Measurements from ENCODE around the gene CELF4.

CELF4 gene

DNA sequence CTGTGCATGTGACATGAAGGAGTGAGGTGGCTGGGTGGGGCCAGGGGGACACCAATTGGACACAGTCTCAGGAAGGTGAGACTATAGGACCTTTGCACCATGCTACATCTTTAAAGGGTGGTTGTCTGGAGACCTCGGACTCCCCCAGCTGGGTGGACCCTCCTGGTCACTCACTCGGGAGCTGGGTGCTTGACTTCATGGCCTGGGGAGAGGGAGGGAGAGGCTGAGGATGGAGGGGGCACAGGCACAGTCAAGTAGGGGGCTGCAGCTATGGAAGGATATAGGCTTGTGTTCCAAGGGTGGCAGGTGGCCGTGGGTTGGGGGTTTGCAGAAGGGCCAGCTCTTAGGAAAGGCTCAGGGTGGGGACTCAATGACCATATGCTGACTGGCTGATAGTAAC, 7.1 kb upstream of the CELF4 start:
- DNase-seq (ENCODE audit: low read depth), result no peak

GRCh38 chr18:37571266-37571665, 5.7 kb upstream of the CELF4 start:
- no peak for DNase-seq (ENCODE audit: low read depth)

DNA sequence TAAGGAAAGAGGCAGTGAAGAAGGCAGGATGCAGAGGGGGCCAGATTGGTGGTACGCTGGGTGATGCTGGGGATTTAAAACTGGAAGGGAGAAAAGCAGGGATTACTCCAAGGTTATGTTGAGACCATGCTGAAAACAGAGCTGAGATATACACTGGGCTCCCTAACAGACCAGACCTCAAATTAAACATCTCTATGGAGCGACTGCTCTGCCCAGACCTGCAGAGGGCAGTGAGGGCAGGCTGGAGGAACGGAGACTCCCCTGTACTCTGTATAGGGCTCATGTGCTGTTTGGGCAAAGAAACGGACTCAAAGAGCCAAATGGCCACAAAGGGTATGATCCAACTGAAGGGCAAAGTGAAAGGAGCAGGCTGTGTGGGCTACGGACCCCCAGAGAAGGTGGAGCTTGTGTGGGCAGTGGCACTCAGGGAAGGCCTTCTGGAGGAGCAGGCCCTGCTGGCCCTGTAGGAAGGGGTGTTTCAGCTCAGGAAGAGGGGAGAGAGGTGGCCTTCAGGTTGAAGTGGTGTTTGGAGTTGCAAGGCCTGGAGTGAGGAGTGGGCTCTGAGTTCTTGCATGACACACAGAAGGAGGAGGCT, 4.8 kb upstream of the CELF4 start:
- DNase-seq (ENCODE audit: low read depth), result no peak

- DNase-seq (ENCODE audit: low read depth), result no peak
Observed at GRCh38 chr18:37568671-37569070, 3.1 kb upstream of the CELF4 start.

DNA sequence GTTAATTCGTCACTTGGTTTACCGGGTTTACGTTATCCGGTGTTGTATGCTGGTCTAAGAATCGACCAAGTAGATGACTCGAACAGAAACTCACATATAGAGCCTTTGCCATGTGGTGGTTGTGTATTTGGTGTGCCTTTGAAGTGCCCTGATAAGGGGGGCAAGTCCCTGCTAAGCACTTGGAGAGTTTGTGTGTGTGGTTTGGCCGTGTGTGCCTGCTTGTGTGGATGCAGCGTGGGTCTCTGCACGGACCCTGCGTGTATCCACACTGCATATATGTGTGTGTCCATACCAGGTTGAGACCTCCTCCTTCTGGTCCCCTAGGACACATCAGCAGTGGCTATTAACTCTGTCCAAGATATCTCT, 2.4 kb upstream of the CELF4 start:
- no peak for DNase-seq (ENCODE audit: low read depth)

DNA sequence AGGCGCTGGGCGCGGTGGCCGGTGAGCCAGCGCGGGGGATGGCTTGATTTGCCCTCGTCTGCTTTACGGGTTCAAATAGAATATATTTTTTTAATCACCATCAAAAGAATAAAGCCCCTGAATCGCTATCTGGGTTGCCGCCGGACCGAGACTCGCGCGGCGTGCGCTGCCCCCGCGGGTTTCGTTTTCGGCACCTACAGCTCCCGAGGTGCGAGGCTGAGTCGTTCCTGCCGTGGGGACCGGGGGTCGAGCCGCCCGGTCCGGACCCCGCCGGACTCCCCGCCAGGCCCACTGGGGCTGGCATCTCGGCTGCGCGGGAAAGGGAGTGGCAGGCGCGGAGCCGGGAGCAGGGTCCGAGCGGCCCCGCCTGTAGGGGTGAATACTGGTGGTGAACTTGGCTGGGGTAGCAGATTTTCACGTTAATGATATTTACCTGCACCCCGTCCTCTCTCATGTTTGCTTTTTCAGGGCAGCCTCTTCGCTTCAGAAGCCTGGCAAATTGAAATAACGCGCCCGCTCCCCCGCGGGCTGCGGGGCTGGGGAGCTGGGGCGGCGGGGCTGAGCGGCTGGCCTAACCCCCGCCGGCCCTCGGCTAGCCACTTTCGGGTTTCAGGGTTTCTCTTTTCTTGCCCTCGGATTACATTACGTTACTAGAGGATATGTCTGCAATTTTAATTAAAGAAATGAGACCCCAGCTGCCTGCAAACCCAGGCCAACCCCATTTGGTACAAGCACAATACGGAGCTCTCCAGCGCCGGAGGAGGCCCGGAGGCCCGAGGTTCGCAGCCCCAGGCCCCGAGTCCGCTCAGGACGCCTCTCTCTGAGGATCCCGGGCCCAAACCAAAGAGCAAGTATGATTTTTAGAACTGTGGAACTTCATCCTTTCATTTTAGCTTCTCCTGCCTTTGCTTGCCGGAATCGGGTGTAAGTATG, 1.7 kb upstream of the CELF4 start:
- no peak for DNase-seq (ENCODE audit: low read depth)

DNA sequence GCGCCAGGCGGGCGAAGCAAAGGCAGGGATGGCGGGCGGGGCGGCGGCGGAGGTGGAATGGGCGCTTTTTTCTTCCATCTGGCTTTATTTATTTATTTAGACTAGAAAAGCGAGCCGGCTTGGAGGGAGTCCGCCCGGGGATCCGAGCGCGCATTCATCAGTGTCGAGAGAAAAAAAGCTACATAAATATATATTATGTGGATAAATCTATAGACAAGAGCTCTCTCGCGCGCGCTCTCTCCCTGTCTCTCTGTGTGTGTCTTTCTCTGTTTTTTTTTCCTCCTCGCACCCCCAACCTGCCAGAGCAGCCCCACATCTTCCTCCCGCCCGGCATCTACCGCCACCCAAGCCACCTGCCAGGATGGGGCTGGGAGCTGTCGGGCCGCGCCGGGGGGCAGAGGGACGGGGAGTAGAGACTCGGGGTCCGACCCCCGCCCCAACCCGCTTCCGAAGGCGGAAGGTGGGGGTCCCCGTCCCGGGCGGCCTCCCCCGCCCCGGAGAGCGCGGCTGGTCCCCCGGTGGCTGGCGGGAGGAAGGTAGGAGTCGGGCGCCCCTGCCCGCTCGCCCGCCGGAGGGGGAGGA, 972 bp upstream of the CELF4 start:
- no peak for DNase-seq (ENCODE audit: low read depth)

DNA sequence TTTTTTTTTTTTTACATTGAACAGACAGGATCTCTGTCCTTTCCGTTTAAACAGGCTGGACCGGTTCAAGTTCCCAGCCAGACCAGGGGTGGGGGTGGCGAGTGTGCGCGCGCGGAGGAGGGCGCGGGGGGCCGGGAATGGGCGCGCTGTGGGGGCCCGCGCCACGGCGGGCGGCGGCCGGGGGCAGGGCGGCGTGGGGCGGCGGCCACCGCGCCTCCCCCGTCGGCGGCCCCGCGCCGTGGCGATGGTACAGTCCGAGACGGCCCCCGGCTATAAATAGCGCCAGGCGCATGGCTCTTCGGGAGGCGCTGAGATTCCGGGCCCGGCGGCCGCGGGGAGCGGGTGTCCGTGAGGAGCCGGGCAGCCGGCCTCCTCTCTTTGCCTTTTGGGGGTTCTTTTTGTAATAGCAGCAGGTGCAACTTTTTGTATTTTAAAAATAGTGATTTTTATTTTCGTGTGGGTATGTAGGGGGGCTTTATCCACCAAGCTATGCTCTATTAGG, 430 bp upstream of the CELF4 start:
- DNase-seq (ENCODE audit: low read depth), result no peak

GRCh38 chr18:37564711-37565100, 892 bp downstream of the CELF4 start:
- DNase-seq (ENCODE audit: low read depth), result no peak

- DNase-seq (ENCODE audit: low read depth), result no peak
Observed at GRCh38 chr18:37563931-37564392, 1.6 kb downstream of the CELF4 start.

DNA sequence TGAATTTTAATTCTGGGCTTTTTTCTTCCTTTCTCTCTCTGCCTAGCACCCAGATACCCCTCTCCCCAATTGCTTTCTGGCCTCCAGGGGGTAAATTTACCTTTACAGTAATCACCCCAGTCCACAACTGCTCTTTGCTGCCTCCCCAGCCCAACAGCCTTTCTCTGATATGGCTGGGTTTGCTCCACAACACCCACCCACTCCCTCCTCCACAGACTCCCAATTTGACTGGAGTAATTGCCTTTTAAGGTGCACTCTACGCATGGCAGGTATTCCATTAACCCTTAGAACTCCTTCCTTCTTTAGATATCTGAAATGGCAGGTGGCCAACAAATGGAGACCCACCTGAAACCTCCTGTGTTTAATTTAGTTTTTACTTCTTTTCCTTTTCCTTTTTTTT, 3.6 kb downstream of the CELF4 start:
- DNase-seq (ENCODE audit: low read depth), result no peak

GRCh38 chr18:37560003-37560402, 5.6 kb downstream of the CELF4 start:
- no peak for DNase-seq (ENCODE audit: low read depth)

GRCh38 chr18:37559194-37559593, 6.4 kb downstream of the CELF4 start:
- no peak for DNase-seq (ENCODE audit: low read depth)

DNA sequence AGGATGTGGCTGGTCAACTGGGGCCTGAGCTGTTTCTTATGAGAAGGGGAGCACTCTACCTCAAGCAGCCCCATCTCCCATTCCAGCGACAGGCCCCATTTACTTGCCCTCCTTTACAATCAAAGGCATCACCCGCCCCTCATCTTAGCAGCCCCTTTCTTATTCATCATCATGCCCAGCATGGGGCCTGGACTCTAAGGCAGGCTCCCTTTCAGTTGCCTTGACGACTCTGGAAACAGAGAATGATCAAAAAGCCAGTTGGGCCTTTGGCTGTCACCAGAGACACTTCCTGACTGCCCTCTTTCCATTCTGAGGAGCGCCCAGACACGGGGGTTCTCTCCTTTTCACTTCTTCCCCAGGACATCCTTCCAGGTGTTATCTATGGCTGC, 11.2 kb downstream of the CELF4 start:
- DNase-seq (ENCODE audit: low read depth), result no peak

GRCh38 chr18:37553633-37554398, 11.8 kb downstream of the CELF4 start:
- DNase-seq (ENCODE audit: low read depth), result no peak

- no peak for DNase-seq (ENCODE audit: low read depth)
Observed at GRCh38 chr18:37552286-37552685, 13.3 kb downstream of the CELF4 start.

GRCh38 chr18:37551846-37552245, 13.8 kb downstream of the CELF4 start:
- DNase-seq (ENCODE audit: low read depth), result no peak

DNA sequence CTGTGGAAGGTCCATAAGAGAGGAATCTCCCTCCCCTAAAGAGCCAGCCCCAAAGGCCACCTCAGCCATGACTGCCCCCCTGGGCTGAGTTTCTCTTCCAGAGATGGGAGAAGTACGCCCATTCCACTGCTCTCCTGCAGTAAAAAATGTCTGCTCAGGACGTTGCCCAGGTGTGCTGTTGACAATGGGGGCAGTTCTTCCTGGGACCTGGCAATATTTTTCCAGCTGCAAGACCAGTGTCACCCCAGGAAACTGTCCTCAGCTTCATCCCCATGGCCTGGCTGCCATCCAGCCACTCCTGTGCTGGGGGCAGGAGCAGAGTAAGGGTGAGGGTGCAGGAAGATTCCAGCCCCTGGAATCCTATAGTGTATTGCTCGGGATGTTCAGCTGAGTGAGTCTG, 14.3 kb downstream of the CELF4 start:
- no peak for DNase-seq (ENCODE audit: low read depth)

DNA sequence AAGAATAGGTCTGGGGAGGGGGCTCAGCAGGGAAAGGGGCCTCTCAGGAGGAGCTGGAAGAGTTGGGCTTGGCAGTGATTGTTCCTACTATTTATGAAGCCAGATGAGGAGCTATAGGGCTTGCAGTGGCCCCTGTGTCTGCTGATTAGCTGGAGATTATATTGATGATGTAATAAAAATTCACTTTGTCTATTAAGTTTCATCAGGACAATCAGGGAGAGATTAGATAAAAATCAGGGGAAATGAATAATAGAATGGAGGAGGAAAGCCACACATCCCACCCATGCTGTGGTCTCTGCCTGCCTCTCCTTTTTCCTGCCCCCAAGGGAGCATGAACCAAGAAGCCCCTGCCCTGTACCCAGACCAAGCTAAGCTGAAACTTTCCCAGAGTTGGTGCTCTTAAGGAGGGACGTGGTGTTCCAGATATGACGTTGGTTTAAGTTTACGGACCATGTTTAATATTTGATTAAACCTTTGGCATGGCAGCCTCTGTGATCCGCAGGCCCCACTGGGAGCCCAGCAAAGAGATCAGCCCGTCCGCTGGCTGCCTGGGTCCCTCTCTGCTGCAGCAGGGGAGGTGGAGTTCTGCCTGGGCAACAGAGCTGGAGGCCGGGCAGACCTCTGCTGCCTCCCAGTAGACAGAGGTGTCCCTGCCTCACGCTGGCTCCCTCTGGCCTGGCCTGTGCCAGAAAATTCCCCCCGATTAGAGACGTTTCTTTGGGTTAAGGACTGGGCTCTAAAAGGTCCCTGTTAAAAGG, 15.3 kb downstream of the CELF4 start:
- DNase-seq (ENCODE audit: low read depth), result no peak

DNA sequence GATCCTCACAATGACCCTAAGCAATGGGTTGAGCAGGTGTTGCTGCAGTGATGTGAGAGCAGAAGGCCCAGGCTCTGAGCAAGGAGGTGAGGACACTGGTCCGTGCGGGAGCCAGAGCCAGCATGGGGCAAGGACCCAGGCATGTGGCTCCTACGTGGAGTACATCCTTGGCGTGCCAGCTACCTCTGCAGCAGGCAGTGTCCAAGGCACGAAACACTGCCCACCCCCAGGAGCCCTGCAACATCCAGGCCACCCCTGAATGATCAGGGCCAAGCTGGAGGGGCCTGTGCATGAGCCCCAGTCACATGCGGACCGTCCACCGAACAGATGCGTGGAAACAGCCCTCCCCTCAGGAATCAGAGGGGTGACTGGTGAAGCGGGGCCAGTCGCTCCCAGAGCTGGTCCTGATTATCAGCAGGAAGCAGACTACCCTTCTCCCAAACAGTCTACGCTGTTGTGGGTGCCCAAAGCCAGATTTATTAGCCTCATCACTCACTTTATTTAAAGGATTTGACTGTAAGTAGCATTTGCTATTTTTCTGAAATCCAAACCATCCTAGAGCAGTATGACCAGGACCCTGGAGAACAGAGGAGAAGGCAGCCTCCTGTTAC, 16.8 kb downstream of the CELF4 start:
- no peak for DNase-seq (ENCODE audit: low read depth)

DNA sequence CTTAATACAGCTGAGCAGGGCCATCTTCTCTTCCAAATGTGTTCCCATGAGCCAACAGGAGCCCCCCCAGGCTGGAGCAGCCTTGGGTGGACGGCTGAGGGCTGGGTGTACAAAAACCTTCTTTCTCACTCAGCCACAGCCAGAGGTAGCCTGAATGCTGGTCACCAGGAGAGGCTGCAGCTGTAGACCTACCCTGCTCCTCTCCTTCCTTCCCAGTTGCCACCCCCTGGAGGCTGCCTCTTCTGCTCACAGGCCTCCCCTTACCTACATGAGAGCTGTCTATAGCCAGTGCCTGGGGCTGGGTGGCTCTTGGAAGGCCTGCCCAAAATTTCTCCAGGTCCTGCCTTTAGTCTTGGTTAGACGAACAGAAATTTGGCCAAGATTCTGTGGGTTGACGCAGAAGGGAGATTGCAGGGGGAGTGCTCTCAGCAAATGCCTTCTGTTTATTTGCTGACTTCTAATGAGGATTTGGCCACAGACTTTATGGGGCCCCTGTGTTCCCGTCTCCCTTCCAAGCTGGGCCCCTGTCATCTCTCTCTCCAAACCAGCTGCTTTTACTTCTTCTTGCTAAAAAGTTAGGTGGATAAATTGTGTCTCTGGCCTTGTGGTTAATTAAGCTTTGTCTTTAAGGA, 18.3 kb downstream of the CELF4 start:
- no peak for DNase-seq (ENCODE audit: low read depth)
